Measurements from ENCODE around the gene KCNH2. TPM values are rescaled to one million over a fixed set of nuclear protein-coding genes. Genes with fewer than 3 reads are reported as not detected.

The KCNH2 gene
- total and polyA plus RNA-seq, 2 of the 13 experiments (the other 11 are each of a cell fraction or from before 2014, with no cell fraction given), result 0.09 to 0.11 TPM

DNA sequence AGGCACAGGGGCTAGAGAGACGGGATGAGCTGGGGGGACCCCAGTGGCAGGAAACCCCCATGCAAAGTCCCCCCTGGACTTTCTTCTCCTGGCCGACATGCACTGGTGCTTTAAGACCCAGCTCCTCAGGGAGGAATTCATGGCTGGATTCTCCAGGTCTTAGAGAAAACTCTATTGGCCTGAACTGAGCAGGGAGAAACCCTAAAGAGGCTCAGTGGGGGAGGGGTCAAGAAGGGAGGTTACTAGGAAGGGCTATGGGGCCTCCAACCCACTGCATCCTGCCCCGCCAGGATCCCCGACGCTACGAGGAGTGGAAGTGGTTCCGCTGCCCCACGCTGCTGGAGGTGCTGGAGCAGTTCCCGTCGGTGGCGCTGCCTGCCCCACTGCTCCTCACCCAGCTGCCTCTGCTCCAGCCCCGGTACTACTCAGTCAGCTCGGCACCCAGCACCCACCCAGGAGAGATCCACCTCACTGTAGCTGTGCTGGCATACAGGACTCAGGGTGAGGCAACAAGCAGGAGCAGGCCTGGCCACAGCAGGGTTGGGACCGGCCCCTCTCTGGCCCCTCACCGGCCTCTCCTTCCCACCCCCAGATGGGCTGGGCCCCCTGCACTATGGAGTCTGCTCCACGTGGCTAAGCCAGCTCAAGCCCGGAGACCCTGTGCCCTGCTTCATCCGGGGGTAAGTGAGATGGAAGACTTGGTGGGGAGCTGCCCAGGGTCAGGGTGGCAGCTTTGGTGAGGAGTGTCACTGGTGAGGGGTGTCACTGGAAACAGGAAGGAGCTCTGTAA lies 32.4 kb upstream of the KCNH2 start (continued):
- 0 out of 2 replicates have a peak, but pooled peaks have one; percentile 24 for TF ChIP-seq ZNF230 (CRISPR knock-in tag; IDR thresholded peaks at IDR 0.05)
- TF ChIP-seq, protein P1, sequence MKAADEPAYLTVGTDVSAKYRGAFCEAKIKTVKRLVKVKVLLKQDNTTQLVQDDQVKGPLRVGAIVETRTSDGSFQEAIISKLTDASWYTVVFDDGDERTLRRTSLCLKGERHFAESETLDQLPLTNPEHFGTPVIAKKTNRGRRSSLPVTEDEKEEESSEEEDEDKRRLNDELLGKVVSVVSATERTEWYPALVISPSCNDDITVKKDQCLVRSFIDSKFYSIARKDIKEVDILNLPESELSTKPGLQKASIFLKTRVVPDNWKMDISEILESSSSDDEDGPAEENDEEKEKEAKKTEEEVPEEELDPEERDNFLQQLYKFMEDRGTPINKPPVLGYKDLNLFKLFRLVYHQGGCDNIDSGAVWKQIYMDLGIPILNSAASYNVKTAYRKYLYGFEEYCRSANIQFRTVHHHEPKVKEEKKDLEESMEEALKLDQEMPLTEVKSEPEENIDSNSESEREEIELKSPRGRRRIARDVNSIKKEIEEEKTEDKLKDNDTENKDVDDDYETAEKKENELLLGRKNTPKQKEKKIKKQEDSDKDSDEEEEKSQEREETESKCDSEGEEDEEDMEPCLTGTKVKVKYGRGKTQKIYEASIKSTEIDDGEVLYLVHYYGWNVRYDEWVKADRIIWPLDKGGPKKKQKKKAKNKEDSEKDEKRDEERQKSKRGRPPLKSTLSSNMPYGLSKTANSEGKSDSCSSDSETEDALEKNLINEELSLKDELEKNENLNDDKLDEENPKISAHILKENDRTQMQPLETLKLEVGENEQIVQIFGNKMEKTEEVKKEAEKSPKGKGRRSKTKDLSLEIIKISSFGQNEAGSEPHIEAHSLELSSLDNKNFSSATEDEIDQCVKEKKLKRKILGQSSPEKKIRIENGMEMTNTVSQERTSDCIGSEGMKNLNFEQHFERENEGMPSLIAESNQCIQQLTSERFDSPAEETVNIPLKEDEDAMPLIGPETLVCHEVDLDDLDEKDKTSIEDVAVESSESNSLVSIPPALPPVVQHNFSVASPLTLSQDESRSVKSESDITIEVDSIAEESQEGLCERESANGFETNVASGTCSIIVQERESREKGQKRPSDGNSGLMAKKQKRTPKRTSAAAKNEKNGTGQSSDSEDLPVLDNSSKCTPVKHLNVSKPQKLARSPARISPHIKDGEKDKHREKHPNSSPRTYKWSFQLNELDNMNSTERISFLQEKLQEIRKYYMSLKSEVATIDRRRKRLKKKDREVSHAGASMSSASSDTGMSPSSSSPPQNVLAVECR (CRISPR knock-in tag; IDR thresholded peaks at IDR 0.05; ENCODE audit: borderline replicate concordance), result peak; percentile 12; the same call in 1 of the 2 replicates
- TF ChIP-seq ZNF83 (CRISPR knock-in tag; IDR thresholded peaks at IDR 0.05; ENCODE audit: borderline replicate concordance), result peak; percentile 90
- 0 out of 2 replicates have a peak, but pooled peaks have one; percentile 24 for TF ChIP-seq KAT8 (CRISPR knock-in tag; IDR thresholded peaks at IDR 0.05)
- TF ChIP-seq YEATS4 (CRISPR knock-in tag; IDR thresholded peaks at IDR 0.05; ENCODE audit: borderline replicate concordance), result peak; percentile 52; the same call in 1 of the 2 replicates
- TF ChIP-seq ZNF264 (CRISPR knock-in tag; IDR thresholded peaks at IDR 0.05), result peak; percentile 91
- TF ChIP-seq MEIS2 (CRISPR knock-in tag; IDR thresholded peaks at IDR 0.05), result no peak
- no peak for TF ChIP-seq CEBPG (CRISPR knock-in tag; IDR thresholded peaks at IDR 0.05)
- TF ChIP-seq ZBTB7B (CRISPR knock-in tag; IDR thresholded peaks at IDR 0.05), result 0 out of 2 replicates have a peak, but pooled peaks have one; percentile 5
- TF ChIP-seq MTA1 (CRISPR knock-in tag; IDR thresholded peaks at IDR 0.05; ENCODE audit: borderline replicate concordance), result peak; percentile 26; the same call in 1 of the 2 replicates
- TF ChIP-seq, protein P2, sequence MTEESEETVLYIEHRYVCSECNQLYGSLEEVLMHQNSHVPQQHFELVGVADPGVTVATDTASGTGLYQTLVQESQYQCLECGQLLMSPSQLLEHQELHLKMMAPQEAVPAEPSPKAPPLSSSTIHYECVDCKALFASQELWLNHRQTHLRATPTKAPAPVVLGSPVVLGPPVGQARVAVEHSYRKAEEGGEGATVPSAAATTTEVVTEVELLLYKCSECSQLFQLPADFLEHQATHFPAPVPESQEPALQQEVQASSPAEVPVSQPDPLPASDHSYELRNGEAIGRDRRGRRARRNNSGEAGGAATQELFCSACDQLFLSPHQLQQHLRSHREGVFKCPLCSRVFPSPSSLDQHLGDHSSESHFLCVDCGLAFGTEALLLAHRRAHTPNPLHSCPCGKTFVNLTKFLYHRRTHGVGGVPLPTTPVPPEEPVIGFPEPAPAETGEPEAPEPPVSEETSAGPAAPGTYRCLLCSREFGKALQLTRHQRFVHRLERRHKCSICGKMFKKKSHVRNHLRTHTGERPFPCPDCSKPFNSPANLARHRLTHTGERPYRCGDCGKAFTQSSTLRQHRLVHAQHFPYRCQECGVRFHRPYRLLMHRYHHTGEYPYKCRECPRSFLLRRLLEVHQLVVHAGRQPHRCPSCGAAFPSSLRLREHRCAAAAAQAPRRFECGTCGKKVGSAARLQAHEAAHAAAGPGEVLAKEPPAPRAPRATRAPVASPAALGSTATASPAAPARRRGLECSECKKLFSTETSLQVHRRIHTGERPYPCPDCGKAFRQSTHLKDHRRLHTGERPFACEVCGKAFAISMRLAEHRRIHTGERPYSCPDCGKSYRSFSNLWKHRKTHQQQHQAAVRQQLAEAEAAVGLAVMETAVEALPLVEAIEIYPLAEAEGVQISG (CRISPR knock-in tag; IDR thresholded peaks at IDR 0.05), result 0 out of 2 replicates have a peak, but pooled peaks have one; percentile 37
- no peak for TF ChIP-seq ZNF652 (CRISPR knock-in tag; IDR thresholded peaks at IDR 0.05; ENCODE audit: borderline replicate concordance, low read depth)
- 0 out of 2 replicates have a peak, but pooled peaks have one; percentile 21 for TF ChIP-seq ZIK1 (CRISPR knock-in tag; IDR thresholded peaks at IDR 0.05; ENCODE audit: borderline replicate concordance, low read depth)
- TF ChIP-seq, protein P3, sequence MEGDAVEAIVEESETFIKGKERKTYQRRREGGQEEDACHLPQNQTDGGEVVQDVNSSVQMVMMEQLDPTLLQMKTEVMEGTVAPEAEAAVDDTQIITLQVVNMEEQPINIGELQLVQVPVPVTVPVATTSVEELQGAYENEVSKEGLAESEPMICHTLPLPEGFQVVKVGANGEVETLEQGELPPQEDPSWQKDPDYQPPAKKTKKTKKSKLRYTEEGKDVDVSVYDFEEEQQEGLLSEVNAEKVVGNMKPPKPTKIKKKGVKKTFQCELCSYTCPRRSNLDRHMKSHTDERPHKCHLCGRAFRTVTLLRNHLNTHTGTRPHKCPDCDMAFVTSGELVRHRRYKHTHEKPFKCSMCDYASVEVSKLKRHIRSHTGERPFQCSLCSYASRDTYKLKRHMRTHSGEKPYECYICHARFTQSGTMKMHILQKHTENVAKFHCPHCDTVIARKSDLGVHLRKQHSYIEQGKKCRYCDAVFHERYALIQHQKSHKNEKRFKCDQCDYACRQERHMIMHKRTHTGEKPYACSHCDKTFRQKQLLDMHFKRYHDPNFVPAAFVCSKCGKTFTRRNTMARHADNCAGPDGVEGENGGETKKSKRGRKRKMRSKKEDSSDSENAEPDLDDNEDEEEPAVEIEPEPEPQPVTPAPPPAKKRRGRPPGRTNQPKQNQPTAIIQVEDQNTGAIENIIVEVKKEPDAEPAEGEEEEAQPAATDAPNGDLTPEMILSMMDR (CRISPR knock-in tag; IDR thresholded peaks at IDR 0.05), result peak; percentile 23; the same call in 1 of the 2 replicates
- TF ChIP-seq, protein P4, sequence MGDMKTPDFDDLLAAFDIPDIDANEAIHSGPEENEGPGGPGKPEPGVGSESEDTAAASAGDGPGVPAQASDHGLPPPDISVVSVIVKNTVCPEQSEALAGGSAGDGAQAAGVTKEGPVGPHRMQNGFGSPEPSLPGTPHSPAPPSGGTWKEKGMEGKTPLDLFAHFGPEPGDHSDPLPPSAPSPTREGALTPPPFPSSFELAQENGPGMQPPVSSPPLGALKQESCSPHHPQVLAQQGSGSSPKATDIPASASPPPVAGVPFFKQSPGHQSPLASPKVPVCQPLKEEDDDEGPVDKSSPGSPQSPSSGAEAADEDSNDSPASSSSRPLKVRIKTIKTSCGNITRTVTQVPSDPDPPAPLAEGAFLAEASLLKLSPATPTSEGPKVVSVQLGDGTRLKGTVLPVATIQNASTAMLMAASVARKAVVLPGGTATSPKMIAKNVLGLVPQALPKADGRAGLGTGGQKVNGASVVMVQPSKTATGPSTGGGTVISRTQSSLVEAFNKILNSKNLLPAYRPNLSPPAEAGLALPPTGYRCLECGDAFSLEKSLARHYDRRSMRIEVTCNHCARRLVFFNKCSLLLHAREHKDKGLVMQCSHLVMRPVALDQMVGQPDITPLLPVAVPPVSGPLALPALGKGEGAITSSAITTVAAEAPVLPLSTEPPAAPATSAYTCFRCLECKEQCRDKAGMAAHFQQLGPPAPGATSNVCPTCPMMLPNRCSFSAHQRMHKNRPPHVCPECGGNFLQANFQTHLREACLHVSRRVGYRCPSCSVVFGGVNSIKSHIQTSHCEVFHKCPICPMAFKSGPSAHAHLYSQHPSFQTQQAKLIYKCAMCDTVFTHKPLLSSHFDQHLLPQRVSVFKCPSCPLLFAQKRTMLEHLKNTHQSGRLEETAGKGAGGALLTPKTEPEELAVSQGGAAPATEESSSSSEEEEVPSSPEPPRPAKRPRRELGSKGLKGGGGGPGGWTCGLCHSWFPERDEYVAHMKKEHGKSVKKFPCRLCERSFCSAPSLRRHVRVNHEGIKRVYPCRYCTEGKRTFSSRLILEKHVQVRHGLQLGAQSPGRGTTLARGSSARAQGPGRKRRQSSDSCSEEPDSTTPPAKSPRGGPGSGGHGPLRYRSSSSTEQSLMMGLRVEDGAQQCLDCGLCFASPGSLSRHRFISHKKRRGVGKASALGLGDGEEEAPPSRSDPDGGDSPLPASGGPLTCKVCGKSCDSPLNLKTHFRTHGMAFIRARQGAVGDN (CRISPR knock-in tag; IDR thresholded peaks at IDR 0.05), result peak; percentile 92

All from HepG2 (cell line).